Heart right ventricle (tissue), 16 donors: ENCODE data around the gene SNX8. TPM values are rescaled to one million over a fixed set of nuclear protein-coding genes. Genes with fewer than 3 reads are reported as not detected.
"Not testable (repeated sequence)": the region's sequence is repeated elsewhere in the genome, so short reads cannot be mapped to it uniquely, and the experiment has no call there.

Experiments
- ATAC-seq, 8 donors: fragments of 200-7000 bp; cut with Tn5 transposase; one replicate each; pipeline ENCODE4 v1.9.1; 2020; ENCODE audit warnings: mild to moderate bottlenecking in 8 of 8, moderate library complexity in 8 of 8, moderate number of reproducible peaks in 1 of 8
- DNase-seq, 2 donors: peaks; one replicate each; pipeline ENCODE4 v3.0.0-alpha.2; 2020
- H3K27ac ChIP-seq, 10 donors: fragments of 200-600 bp; sonication (generic) in 2 of 10; one replicate each; pipeline versions ENCODE4 v1.5.0 to v1.8.0; 2020 to 2022; ENCODE audit warnings: mild to moderate bottlenecking in 3 of 10
- H3K27me3 ChIP-seq, 7 donors: fragments of 200-600 bp; one replicate each; pipeline ENCODE4 v1.8.0; 2021 to 2022; ENCODE audit warnings: mild to moderate bottlenecking in 2 of 7
- H3K36me3 ChIP-seq, 9 donors: fragments of 200-600 bp; sonication (generic) in 1 of 9; one replicate each; pipeline versions ENCODE4 v1.5.0 to v1.8.0; 2020 to 2022; ENCODE audit warnings: mild to moderate bottlenecking in 2 of 9
- H3K4me1 ChIP-seq, 9 donors: fragments of 200-600 bp; sonication (generic) in 1 of 9; one replicate each; pipeline versions ENCODE4 v1.5.0 to v1.8.0; 2020 to 2022; ENCODE audit warnings: mild to moderate bottlenecking in 4 of 9
- H3K4me3 ChIP-seq, 10 donors: fragments of 200-600 bp; sonication (generic) in 2 of 10; one replicate each; pipeline versions ENCODE4 v1.5.0 to v1.8.0; 2020 to 2022; ENCODE audit warnings: mild to moderate bottlenecking in 7 of 10, moderate library complexity in 2 of 10
- H3K9me3 ChIP-seq, 11 donors: fragments of 200-600 bp in 10 of 11; sonication (generic) in 2 of 11; one replicate each; pipeline versions ENCODE4 v1.5.0 to v1.8.0; 2013 to 2022; ENCODE audit warnings: mild to moderate bottlenecking in 2 of 11, control low read depth in 1 of 11, moderate library complexity in 1 of 11
- WGBS, 2 donors: extraction: QIAGEN DNeasy Blood & Tissue Kit; methylation state at CpG; one replicate each; pipeline ENCODE4 v1.1.7; 2013; ENCODE audit warnings: inconsistent platforms in 1 of 2; 5-methylcytosine and 5-hydroxymethylcytosine counted together
- intact Hi-C, 10 donors: fragments of 100-400 bp; cut with DNase I; formaldehyde crosslinking; loops; one replicate each; pipeline versions ENCODE4 v1.11.1 to v1.14.2; 2022
- polyA plus RNA-seq, 2 donors: library from polyadenylated mRNA; stranded (reverse); fragments of 200-250 nt; gene quantifications; one replicate each; pipeline ENCODE4 v1.2.3, GENCODE V29; 2013
- total RNA-seq, 10 donors: library from RNA; stranded (reverse); fragmentation: NEBNext Ultra II Directional in 3 of 10; extraction: Animal tissue kit (Norgen Biotek cat#: 25700) in 3 of 10; gene quantifications; one replicate each; pipeline versions ENCODE4 v1.2.1 to v1.2.4, GENCODE V29; 2021 to 2023
- TF ChIP-seq, protein P1 (sequence below), 9 donors: fragments of 200-600 bp; sonication (generic) in 2 of 9; IDR thresholded peaks; one replicate each; pipeline versions ENCODE4 v1.5.0 to v1.8.0; 2021 to 2022; ENCODE audit warnings: antibody characterized with exemption in 9 of 9, mild to moderate bottlenecking in 5 of 9, moderate library complexity in 1 of 9
- donor health status: Arrhythmogenic right ventricular cardiomyopathy.
- donor health status: ischemic (EF 13 %, LVEDD 7.1; RV severe dilation, severe dysfunction).
- donor health status: healthy with polysubstance abuse.
- donor health status: DM: no; HTN: yes; CAD: no.
- donor health status: DM: no; HTN: no; CAD: no.
- donor health status: ischemic (EF 25% LVEDD 6.9; RV normal size, moderate dysfunction).
- donor health status: ischemic (EF 25% LVEDD 5.7; RV mildly dilated, moderate dysfunction).
- donor health status: healthy.
- donor health status: DM: yes; HTN: yes; CAD: no.
- donor health status: Ischemic cardiomyopathy.
- donor health status: ischemic (EF 35%, LVEDD 5.7; RV mildly dilated, moderate dysfunction).
- donor health status: nonischemic (EF 11% LVEDD 7.7; RV severe dilation, severe dysfunction).
- donor health status: DM: yes; HTN: yes; CAD: no.
- donor health status: PGD.
- donor health status: ischemic (EF 29% LVEDD 5.4; RV normal size, mild dysfunction).
- donor health status: nonischemic (EF 23%, LVEDD 6.1; RV moderate dilation, normal function).

Gene SNX8
- total and polyA plus RNA-seq, 12 donors: 14.7 to 31.8 (median 20.4) TPM

DNA sequence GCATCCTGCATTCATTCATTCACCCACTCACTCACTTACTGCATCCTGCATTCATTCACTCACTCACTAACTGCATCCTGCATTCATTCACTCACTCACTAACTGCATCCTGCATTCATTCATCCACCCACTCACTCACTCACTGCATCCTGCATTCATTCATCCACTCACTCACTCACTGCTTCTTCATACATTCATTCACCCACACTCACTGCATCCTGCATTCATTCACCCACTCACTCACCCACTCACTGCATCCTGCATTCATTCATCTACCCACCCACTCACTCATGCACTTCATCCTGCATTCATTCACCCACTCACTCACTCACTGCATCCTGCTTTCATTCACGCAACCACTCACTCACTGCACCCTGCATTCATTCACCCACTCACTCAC lies 1.5 kb upstream of the SNX8 start:
- DNase-seq (no peak), ATAC-seq (no peak)
- Histone ChIP-seq H3K4me1 (peaks cover 0 to 36% (median 9%) of the 10 kb centered on the region in 9 donors), H3K27me3 (no peaks in the 10 kb centered on the region), H3K9me3 (no peaks in the 10 kb centered on the region), H3K36me3 (no peaks in the 10 kb centered on the region), H3K27ac (no peak overlapping the region), H3K4me3 (no peak overlapping the region)
- TF ChIP-seq, protein P1, sequence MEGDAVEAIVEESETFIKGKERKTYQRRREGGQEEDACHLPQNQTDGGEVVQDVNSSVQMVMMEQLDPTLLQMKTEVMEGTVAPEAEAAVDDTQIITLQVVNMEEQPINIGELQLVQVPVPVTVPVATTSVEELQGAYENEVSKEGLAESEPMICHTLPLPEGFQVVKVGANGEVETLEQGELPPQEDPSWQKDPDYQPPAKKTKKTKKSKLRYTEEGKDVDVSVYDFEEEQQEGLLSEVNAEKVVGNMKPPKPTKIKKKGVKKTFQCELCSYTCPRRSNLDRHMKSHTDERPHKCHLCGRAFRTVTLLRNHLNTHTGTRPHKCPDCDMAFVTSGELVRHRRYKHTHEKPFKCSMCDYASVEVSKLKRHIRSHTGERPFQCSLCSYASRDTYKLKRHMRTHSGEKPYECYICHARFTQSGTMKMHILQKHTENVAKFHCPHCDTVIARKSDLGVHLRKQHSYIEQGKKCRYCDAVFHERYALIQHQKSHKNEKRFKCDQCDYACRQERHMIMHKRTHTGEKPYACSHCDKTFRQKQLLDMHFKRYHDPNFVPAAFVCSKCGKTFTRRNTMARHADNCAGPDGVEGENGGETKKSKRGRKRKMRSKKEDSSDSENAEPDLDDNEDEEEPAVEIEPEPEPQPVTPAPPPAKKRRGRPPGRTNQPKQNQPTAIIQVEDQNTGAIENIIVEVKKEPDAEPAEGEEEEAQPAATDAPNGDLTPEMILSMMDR (IDR thresholded peaks at IDR 0.05): no peak
- intact Hi-C loops: loop anchor here in 1 of 10 donors (10.0 kb wide), 1 partner anchor 71 kb away; the partner anchor contains the start of genes MRM2 and NUDT1
- 91 to 92% methylated on average over 1 of the region's 1 CpG for WGBS, 2 donors

GRCh38 chr7:2314956-2315530 lies 802 bp upstream of the SNX8 start:
- intact Hi-C loops: loop anchor here in 1 of 10 donors (10.0 kb wide), 1 partner anchor 70 kb away; the partner anchor contains the start of genes MRM2 and NUDT1
- H3K4me3 ChIP-seq: peak overlapping the region in 8 of 10 donors; percentile 27 to 100 (median 95)
- not testable (repeated sequence) for H3K9me3 ChIP-seq, DNase-seq, ATAC-seq, H3K36me3 ChIP-seq, H3K27me3 ChIP-seq, H3K27ac ChIP-seq
- H3K4me1 ChIP-seq: peaks cover 0 to 43% (median 9%) of the 10 kb centered on the region in 9 donors
- 68 to 82% methylated on average over 3 of the region's 3 CpGs for WGBS, 2 donors

DNA sequence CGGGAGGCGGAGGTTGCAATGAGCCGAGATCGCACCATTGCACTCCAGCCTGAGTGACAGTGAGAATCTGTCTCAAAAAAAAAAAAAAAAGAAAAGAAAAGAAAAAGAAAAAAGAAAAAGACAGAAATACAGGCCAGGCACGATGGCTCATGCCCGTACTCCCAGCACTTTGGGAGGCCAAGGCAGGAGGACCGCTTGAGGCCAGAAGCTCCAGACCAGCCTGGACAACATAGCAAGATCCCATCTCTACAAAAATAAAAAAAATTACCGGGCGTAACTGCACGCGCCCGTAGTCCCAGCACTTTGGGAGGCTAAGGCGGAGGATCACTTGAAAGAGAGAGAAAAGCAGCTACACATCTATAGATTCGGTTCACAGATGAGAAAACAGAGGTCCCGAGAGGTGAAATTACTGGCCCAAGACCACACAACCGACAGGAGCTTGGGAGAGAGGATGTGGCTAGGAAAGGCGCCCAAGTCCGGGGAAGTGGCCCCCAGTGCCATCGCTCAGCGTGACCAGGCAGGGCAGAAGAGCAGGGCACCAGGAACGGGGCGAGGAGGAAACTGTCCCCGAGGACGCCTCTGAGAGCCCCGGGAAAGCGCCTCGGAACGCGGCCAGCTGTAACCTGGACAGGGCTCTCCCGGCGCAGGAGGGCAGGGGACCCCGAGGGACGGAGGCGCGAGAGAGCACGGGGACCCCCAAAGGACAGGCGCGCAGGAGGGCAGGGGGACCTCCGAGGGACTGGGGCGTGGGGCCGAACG lies 612 bp downstream of the SNX8 start:
- Histone ChIP-seq H3K9me3 (no peaks in the 10 kb centered on the region), H3K36me3 (peaks cover 0 to 12% (median 0%) of the 10 kb centered on the region in 9 donors), H3K27ac (peak overlapping the region in 9 of 10 donors; percentile 60 to 91 (median 78)), H3K4me3 (peak overlapping the region; percentile 83 to 100 (median 92)), H3K4me1 (peaks cover 0 to 44% (median 9%) of the 10 kb centered on the region in 9 donors), H3K27me3 (no peaks in the 10 kb centered on the region)
- DNase-seq: peak in 1 of 2 donors; percentile 24
- TF ChIP-seq, protein P1 (IDR thresholded peaks at IDR 0.05): no peak
- peak in 7 of 8 donors; percentile 1 to 33 (median 18) for ATAC-seq
- intact Hi-C loops: loop anchor here in 1 of 10 donors (10.0 kb wide), 1 partner anchor 69 kb away; the partner anchor contains the start of genes MRM2 and NUDT1
- 26 to 28% methylated on average over 42 of the region's 42 CpGs for WGBS, 2 donors

- no peak for DNase-seq
- H3K9me3 ChIP-seq: no peaks in the 10 kb centered on the region
- intact Hi-C loops: loop anchor here in 1 of 10 donors (10.0 kb wide), 1 partner anchor 68 kb away; the partner anchor contains the start of genes MRM2 and NUDT1
- no peak for ATAC-seq
- no peaks in the 10 kb centered on the region for H3K27me3 ChIP-seq
- H3K4me3 ChIP-seq: no peak overlapping the region
- H3K27ac ChIP-seq: no peak overlapping the region
- 77 to 81% methylated on average over 17 of the region's 17 CpGs for WGBS, 2 donors
- peaks cover 0 to 12% (median 0%) of the 10 kb centered on the region in 9 donors for H3K36me3 ChIP-seq
- peaks cover 0 to 43% (median 9%) of the 10 kb centered on the region in 9 donors for H3K4me1 ChIP-seq
- TF ChIP-seq, protein P1 (IDR thresholded peaks at IDR 0.05): no peak
Observed at GRCh38 chr7:2312267-2312929, 1.8 kb downstream of the SNX8 start.
